Panc1 (cell line): ENCODE data around the gene TBC1D25.

Experiments
- POLR2AphosphoS5 ChIP-seq: IDR thresholded peaks from 2 replicates; pipeline ENCODE4 v1.6.1; 2012; ENCODE audit warnings: mild to moderate bottlenecking, low read depth, low read length, moderate library complexity
- TCF7L2 ChIP-seq: IDR thresholded peaks from 2 replicates; pipeline ENCODE4 v1.6.1; 2011; ENCODE audit warnings: mild to moderate bottlenecking, low read depth, low read length, inconsistent platforms
- TF ChIP-seq, protein P1 (sequence below): fragments of 450-650 bp; IDR thresholded peaks from 2 replicates; pipeline ENCODE4 v1.5.1; 2017; ENCODE audit warnings: mild to moderate bottlenecking
- TF ChIP-seq, protein P2 (sequence below), 2 experiments: IDR thresholded peaks; 2 replicates each; pipeline ENCODE4 v1.6.1; 2011 to 2012; ENCODE audit warnings: low read depth in 2 of 2, control low read depth in 1 of 2, low read length in 1 of 2, mild to moderate bottlenecking in 1 of 2, moderate library complexity in 1 of 2; ENCODE audit not compliant: insufficient read depth in 1 of 2

DNA sequence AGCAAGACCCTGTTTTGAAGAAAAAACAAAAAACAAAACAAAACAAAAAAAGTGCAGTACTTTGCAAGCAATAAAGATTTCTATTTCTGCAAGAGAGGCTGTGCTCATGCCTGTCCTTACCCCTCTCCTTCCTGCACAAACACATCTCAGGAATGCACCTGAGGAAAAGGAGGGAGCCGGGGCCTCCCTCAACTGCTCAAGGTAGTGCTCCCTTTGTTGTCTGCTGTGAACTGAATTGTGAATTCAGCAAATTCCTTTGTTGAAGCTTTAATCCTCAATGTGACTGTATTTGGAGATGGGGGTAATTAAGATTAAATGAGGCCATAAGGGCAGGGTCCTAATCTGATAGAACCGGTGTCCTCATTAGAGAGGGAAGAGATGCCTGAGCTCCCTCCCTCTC, 49.6 kb upstream of the TBC1D25 start:
- TF ChIP-seq POLR2AphosphoS5 (no peak), TCF7L2 (no peak)
- TF ChIP-seq, protein P1, sequence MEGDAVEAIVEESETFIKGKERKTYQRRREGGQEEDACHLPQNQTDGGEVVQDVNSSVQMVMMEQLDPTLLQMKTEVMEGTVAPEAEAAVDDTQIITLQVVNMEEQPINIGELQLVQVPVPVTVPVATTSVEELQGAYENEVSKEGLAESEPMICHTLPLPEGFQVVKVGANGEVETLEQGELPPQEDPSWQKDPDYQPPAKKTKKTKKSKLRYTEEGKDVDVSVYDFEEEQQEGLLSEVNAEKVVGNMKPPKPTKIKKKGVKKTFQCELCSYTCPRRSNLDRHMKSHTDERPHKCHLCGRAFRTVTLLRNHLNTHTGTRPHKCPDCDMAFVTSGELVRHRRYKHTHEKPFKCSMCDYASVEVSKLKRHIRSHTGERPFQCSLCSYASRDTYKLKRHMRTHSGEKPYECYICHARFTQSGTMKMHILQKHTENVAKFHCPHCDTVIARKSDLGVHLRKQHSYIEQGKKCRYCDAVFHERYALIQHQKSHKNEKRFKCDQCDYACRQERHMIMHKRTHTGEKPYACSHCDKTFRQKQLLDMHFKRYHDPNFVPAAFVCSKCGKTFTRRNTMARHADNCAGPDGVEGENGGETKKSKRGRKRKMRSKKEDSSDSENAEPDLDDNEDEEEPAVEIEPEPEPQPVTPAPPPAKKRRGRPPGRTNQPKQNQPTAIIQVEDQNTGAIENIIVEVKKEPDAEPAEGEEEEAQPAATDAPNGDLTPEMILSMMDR = no peak
- TF ChIP-seq, protein P2, sequence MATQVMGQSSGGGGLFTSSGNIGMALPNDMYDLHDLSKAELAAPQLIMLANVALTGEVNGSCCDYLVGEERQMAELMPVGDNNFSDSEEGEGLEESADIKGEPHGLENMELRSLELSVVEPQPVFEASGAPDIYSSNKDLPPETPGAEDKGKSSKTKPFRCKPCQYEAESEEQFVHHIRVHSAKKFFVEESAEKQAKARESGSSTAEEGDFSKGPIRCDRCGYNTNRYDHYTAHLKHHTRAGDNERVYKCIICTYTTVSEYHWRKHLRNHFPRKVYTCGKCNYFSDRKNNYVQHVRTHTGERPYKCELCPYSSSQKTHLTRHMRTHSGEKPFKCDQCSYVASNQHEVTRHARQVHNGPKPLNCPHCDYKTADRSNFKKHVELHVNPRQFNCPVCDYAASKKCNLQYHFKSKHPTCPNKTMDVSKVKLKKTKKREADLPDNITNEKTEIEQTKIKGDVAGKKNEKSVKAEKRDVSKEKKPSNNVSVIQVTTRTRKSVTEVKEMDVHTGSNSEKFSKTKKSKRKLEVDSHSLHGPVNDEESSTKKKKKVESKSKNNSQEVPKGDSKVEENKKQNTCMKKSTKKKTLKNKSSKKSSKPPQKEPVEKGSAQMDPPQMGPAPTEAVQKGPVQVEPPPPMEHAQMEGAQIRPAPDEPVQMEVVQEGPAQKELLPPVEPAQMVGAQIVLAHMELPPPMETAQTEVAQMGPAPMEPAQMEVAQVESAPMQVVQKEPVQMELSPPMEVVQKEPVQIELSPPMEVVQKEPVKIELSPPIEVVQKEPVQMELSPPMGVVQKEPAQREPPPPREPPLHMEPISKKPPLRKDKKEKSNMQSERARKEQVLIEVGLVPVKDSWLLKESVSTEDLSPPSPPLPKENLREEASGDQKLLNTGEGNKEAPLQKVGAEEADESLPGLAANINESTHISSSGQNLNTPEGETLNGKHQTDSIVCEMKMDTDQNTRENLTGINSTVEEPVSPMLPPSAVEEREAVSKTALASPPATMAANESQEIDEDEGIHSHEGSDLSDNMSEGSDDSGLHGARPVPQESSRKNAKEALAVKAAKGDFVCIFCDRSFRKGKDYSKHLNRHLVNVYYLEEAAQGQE (IDR thresholded peaks at IDR 0.05; ENCODE audit: insufficient read depth in 1 of 2, low read depth in 2 of 2, low read length in 1 of 2) = no peak
